Lung (tissue), 12 donors: ENCODE measurements around the gene GAMT. TPM values are rescaled to one million over a fixed set of nuclear protein-coding genes. Genes with fewer than 3 reads are reported as not detected.

Experiments
- ATAC-seq: fragments of 200-7000 bp; cut with Tn5 transposase; one replicate; pipeline ENCODE4 v1.9.1; 2020; ENCODE audit warnings: moderate number of reproducible peaks; ENCODE audit not compliant: insufficient read depth, low FRiP score
- DNase-seq, 3 donors: peaks; one replicate each; pipeline ENCODE4 v3.0.0-alpha.2; 2013 to 2017
- H3K27ac ChIP-seq, 2 donors: one replicate each; pipeline ENCODE4 v1.5.1; 2013; ENCODE audit warnings: mild to moderate bottlenecking in 2 of 2, moderate library complexity in 2 of 2, control low read depth in 1 of 2, inconsistent platforms in 1 of 2, low read depth in 1 of 2, low read length in 1 of 2
- H3K27me3 ChIP-seq, 3 donors: one replicate each; pipeline ENCODE4 v1.5.1; 2013; ENCODE audit warnings: low read length in 2 of 3; ENCODE audit not compliant: control insufficient read depth in 3 of 3, insufficient read depth in 3 of 3
- H3K36me3 ChIP-seq, 4 donors: one replicate each; pipeline ENCODE4 v1.5.1; 2013; ENCODE audit warnings: low read length in 4 of 4, mild to moderate bottlenecking in 1 of 4, moderate library complexity in 1 of 4; ENCODE audit not compliant: control insufficient read depth in 4 of 4, insufficient read depth in 4 of 4
- H3K4me1 ChIP-seq, 5 donors: one replicate each; pipeline ENCODE4 v1.5.1; 2013; ENCODE audit warnings: low read length in 5 of 5, mild to moderate bottlenecking in 2 of 5, moderate library complexity in 1 of 5; ENCODE audit not compliant: control insufficient read depth in 5 of 5, insufficient read depth in 5 of 5
- H3K4me3 ChIP-seq: one replicate; pipeline ENCODE4 v1.5.1; 2013; ENCODE audit warnings: mild to moderate bottlenecking, control low read depth, moderate library complexity
- H3K9ac ChIP-seq, 2 donors: one replicate each; pipeline ENCODE4 v1.5.1; 2013; ENCODE audit warnings: low read length in 2 of 2, control low read depth in 1 of 2; ENCODE audit not compliant: insufficient read depth in 1 of 2
- H3K9me3 ChIP-seq, 4 donors: one replicate each; pipeline ENCODE4 v1.5.1; 2013; ENCODE audit warnings: low read length in 3 of 4, mild to moderate bottlenecking in 1 of 4, moderate library complexity in 1 of 4; ENCODE audit not compliant: control insufficient read depth in 4 of 4, insufficient read depth in 3 of 4
- CTCF ChIP-seq: IDR thresholded peaks from 2 replicates; pipeline ENCODE4 v1.5.1; 2012; ENCODE audit warnings: mild to moderate bottlenecking; ENCODE audit errors: control extremely low read depth, extremely low read depth
- WGBS, 2 donors: extraction: QIAGEN DNeasy Blood & Tissue Kit; methylation state at CpG; one replicate each; pipeline ENCODE4 v1.1.7; 2013; 5-methylcytosine and 5-hydroxymethylcytosine counted together
- polyA plus RNA-seq, 2 donors: library from polyadenylated mRNA; stranded (reverse); fragments of 200-250 nt; gene quantifications; one replicate each; pipeline ENCODE4 v1.2.1, GENCODE V29; 2013
- total RNA-seq, 2 donors: library from RNA; depleted of rRNA in 1 of 2; stranded (reverse); fragments of >200 nt in 1 of 2; gene quantifications; one replicate each; pipeline ENCODE4 v1.2.1, GENCODE V29; 2014 to 2021
- donor health status: control.
- donor health status: control.
- donor health status: Bipolar disorder and iron deficiency.
- donor health status: healthy.
- donor health status: DM: yes; HTN: yes; CAD: no.

GAMT gene
- total and polyA plus RNA-seq, 4 donors = 2.9 to 8.6 (median 7.3) TPM

DNA sequence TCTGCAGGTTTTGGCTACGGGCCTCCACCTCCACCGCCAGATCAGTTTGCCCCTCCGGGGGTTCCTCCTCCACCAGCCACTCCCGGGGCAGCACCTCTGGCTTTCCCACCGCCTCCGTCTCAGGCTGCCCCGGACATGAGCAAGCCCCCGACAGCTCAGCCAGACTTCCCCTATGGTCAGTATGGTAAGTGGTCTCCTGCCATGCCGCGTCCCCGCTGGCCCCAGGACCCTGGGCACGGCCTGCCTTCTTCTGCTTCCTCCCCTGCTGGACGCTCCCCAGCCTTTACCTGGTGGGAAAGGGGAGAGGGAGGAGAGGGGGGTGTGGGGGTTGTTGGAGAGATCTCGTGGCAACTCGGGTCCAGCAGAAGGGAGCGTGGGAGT is 31.2 kb upstream of the GAMT start:
- WGBS, 2 donors = 94 to 95% methylated on average over 16 of the region's 16 CpGs
- Histone ChIP-seq H3K27me3 (no peaks in the 10 kb centered on the region), H3K9ac (no peak overlapping the region), H3K4me3 (no peak overlapping the region), H3K4me1 (no peaks in the 10 kb centered on the region), H3K9me3 (no peaks in the 10 kb centered on the region), H3K36me3 (peaks cover 3 to 63% (median 20%) of the 10 kb centered on the region in 4 donors), H3K27ac (no peak overlapping the region)
- TF ChIP-seq CTCF = no peak
- DNase-seq (no peak), ATAC-seq (no peak)

- no peak for TF ChIP-seq CTCF
- Histone ChIP-seq H3K4me3 (no peak overlapping the region), H3K36me3 (peaks cover 3 to 68% (median 20%) of the 10 kb centered on the region in 4 donors), H3K27me3 (no peaks in the 10 kb centered on the region), H3K9me3 (no peaks in the 10 kb centered on the region), H3K4me1 (no peaks in the 10 kb centered on the region), H3K27ac (no peak overlapping the region), H3K9ac (no peak overlapping the region)
- no peak for ATAC-seq
- no peak for DNase-seq
- WGBS, 2 donors = 93 to 94% methylated on average over 24 of the region's 24 CpGs
Observed at GRCh38 chr19:1431759-1432506, 30.6 kb upstream of the GAMT start.

GRCh38 chr19:1430246-1430645 is 28.9 kb upstream of the GAMT start:
- Histone ChIP-seq H3K9ac (no peak overlapping the region), H3K4me3 (no peak overlapping the region), H3K27ac (no peak overlapping the region), H3K9me3 (no peaks in the 10 kb centered on the region), H3K36me3 (peaks cover 3 to 76% (median 24%) of the 10 kb centered on the region in 4 donors), H3K27me3 (no peaks in the 10 kb centered on the region), H3K4me1 (no peaks in the 10 kb centered on the region)
- WGBS, 2 donors = 90 to 91% methylated on average over 14 of the region's 14 CpGs
- DNase-seq (no peak), ATAC-seq (no peak)
- no peak for TF ChIP-seq CTCF
